SHP77 (cell line): ENCODE data around the gene DDX25.
"Not testable (repeated sequence)": the region's sequence is repeated elsewhere in the genome, so short reads cannot be mapped to it uniquely, and the experiment has no call there.

ENCODE experiments used
- DNase-seq, 2 experiments: peaks; one replicate each; lab custom pipeline; 2025; lab: John Stamatoyannopoulos, UW

The DDX25 gene

DNA sequence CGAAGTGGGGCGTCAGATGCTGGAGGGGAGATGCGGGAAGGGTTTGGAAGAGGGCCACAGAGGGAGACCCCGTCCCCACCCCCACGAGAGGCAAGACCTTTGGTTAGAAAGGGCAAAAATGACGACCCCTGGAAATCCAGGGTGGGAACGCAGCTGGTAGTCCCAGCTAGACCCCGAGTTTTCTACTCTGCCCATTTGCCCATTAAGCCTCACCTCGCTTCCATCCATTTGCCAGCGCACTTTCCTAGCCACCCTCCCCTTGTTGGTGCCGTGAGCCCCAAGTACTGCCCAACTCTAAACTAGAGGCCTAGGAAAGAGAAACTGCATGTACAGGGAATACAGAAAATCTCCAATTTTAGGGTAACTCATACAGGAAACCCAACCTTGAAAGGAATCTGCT lies 370 bp downstream of the DDX25 start:
- no peak for DNase-seq

- DNase-seq: no peak
These were observed 6.0 kb downstream of the DDX25 start for GRCh38 chr11:125910226-125910849.

DNA sequence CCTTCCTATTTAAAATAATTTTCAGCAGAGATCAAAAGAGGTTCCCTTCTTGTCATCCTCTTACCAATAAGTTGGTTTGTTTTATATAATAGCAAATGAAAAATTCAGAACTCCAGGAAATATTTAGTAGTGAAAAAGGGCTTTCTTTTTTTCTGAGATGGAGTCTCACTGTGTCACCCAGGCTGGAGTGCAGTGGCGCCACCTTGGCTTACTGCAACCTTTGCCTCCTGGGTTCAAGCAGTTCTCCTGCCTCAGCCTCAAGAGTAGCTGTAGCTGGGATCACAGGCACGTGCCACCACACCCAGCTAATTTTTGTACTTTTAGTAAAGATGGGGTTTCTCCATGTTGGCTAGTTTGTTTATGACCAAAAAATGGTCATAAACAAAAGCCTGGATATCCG lies 10.3 kb downstream of the DDX25 start:
- DNase-seq: not testable (repeated sequence)

DNA sequence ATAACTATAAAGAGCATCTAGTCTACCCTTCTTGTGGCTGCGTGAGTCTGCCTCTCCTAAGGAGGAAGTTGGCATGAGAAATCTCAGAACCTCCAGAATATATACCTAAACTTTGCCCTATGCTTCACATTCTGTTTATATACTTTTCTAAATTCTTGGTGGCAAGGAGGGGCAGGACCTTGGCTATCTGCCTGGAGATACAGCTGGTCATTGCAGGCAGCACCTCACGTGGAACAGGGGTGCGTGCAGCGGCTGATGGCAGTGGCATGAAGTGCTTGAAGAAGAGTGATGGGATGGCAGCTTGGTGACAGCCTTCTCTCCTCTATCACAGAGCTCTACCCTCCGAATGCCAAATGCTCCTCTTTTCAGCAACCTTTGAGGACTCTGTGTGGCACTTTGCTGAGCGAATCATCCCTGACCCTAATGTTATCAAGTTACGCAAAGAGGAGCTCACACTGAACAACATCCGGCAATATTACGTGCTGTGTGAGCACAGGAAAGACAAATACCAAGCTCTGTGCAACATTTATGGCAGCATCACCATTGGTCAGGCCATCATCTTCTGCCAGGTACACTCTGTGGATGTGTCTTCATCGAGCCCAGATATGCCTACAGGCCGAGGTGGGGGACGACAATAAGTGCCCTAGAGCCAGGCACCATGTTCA lies 12.5 kb downstream of the DDX25 start:
- peak; percentile 22 for DNase-seq

DNA sequence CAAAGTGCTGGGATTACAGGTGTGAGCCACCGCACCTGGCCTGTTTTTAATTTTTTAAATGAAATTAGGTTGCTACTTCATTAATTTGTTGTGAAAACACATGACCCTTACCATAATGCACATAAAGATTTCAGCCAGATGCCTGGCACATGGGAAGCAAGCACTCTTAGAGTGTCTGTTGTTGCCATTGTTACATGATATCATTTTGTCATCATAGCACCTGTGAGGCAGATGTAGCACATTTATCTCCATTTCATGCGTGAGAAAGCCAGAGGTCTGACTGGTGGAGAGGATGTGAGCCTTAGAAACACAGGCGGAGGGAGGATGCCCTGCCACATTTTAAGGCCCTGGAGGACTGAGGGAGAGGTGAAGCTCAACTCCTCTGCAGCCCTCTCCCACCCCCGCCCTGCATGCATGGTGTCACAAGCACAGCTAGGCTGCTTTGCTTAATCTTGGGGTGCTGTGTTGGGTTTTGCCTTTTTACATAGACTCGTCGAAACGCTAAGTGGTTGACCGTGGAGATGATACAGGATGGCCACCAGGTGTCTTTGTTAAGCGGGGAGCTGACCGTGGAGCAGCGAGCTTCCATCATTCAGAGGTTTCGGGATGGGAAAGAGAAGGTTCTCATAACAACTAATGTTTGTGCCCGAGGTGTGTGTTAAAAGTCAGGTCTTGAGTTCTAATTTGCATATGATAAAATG lies 14.0 kb downstream of the DDX25 start:
- no peak for DNase-seq

DNA sequence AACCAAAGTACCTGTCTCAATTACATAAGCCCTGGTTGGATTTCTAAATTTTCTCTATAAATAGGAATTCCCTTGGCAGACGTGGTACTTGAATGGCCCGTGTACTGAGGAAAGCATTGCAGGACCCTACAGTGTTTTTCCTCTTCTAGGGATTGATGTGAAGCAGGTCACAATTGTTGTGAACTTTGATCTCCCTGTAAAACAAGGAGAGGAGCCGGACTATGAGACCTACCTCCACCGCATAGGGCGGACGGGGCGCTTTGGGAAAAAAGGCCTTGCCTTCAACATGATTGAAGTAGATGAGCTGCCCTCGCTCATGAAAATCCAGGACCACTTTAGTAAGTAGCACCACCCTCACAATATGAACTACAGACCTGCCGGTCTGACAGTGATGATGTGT lies 16.7 kb downstream of the DDX25 start:
- DNase-seq: no peak

- DNase-seq: no peak
These were observed 17.8 kb downstream of the DDX25 start for GRCh38 chr11:125922156-125922555.

DNA sequence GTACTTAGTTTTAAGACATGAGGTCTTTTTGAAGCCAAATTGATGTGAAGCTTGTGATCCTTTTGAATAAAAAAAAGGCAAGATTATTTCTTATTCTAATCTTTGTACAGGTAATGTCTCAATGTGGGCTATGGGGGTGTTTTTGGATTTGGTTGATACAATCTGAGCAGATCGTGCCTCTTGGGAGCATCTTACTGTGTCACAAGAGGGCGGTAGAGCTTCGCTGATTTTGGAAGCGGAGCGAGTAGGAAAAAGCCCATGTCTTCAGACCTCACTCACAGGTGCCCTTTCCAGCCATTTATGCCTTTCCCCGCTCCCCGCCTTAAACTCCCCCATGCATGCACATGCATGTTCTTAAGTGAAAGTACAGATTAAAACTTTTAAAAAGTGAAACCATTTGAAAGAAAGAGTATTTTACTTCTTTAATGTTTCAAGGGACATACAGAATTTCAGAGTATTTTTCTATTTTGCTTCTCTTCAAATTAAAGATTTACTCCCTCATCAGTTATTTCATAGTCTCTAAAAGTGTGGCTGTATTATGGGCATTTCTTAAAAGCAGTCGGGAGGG lies 18.8 kb downstream of the DDX25 start:
- peak; percentile 72 to 74 for DNase-seq

- DNase-seq: no peak
These were observed 19.3 kb downstream of the DDX25 start for GRCh38 chr11:125923633-125924032.

- DNase-seq: no peak
These were observed 20.2 kb downstream of the DDX25 start for GRCh38 chr11:125924384-125925007.

DNA sequence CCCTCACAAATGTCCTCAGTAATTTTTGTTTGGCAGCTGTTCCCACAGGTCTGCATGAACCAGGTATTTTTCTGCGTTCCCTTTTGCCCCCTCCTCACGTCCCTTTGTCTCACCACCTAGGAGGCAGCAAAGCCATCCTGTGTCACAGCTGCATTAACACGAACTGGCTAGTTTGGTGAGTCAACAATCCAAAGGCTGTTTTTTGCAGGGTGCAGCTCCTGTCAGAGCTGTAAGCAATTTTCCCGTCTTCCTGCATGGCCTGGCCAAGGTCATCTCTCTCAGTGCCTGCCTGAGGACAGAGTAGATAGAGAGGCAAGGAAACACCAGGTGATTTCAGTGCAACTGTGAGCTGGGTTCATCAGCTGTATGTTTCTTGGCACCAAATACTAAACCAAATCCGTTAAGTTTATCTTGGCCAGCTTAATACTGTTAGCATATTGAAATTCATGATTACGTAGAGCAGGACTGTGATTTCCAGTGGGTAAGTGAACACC lies 21.0 kb downstream of the DDX25 start:
- DNase-seq: peak in 1 of 2 experiments; percentile 33

GRCh38 chr11:125925804-125926203 lies 21.5 kb downstream of the DDX25 start:
- DNase-seq: no peak

DNA sequence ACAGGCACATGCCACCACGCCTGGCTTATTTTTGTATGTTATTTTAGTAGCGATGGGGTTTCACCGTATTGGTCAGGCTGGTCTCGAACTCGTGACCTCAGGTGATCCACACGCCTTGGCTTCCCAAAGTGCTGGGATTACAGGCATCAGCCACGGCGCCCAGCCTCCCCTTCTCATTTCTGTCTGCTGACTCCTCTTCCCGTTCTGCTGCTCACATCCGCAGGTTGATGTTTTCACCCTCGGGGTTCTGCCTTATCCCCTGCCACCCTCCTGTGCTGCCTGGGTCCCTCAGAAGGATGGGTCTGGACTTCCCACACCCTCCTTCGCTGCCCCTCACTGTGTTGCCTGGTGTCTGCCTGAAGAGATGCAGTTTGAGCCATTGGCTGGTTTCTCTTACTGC lies 22.4 kb downstream of the DDX25 start:
- DNase-seq: no peak

- no peak for DNase-seq
These were observed 25.3 kb downstream of the DDX25 start for GRCh38 chr11:125929445-125930075.

- DNase-seq: no peak
These were observed 25.8 kb downstream of the DDX25 start for GRCh38 chr11:125930076-125930450.

DNA sequence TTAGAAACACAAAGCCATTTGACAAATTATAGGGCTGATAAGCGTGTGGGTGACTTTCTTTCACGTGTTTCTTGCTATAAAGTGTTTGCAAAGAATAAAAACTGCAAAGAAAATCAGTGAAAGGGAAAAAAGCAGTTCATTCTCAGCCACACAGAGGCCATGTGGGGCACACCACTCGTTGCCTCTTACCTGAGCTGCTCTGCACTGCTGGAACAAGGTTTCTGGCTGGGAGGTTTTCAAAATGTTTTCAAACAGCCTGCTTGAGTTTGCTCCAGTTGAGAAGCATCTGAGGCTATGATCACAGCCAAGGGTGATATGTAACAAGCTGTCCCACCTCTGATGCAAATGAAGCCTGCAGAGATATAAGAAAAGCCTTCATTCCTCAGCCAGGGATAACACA lies 26.8 kb downstream of the DDX25 start:
- no peak for DNase-seq

DNA sequence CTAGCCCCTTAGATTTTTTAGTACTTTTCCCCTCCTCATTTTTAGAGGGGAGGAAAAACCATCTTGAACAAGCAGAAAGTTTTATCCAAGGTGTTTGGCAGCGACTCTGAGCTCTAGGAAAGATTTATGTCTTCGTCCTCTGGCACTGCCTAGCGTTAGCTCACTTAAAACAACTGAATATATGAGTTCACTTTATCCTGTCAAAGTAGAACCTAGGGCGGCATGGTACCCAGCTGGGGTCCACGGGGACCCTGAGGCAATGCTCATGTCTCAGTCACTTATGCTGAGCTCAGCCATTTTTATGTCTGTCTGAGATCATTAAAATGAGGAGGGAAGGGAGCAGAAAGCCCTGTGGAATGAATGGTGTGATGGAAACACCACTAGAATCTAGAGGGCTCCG lies 27.4 kb downstream of the DDX25 start:
- DNase-seq: no peak

GRCh38 chr11:125932301-125932700 lies 28.0 kb downstream of the DDX25 start:
- DNase-seq: no peak

GRCh38 chr11:125933030-125933813 lies 28.9 kb downstream of the DDX25 start:
- DNase-seq: no peak

GRCh38 chr11:125934473-125934872 lies 30.2 kb downstream of the DDX25 start:
- no peak for DNase-seq

DNA sequence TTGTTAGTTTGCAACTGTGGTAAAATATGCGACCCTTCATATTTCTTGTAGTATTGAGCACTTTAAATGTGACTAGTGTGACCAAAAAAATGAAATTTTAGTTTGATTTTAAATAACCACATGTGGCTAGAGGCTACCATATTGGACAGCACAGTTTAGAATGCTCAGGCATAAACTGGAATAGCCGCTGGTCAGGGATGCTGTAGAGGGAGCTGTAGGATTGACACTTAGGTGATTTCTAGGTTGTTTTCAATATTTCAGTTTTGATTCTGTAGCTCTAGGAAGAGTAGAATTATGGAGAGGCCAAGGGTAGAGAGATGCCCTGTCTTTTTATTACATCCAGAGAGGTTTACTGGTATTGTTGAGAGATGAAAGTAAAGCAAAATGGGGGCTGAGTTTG lies 30.7 kb downstream of the DDX25 start:
- no peak for DNase-seq
